ENCODE data around the gene CAMKMT.

Gene CAMKMT

GRCh38 chr2:44804406-44805265 is 442.9 kb downstream of the CAMKMT start:
- H3K27ac ChIP-seq: no peak overlapping the region
- TF ChIP-seq, protein P1, sequence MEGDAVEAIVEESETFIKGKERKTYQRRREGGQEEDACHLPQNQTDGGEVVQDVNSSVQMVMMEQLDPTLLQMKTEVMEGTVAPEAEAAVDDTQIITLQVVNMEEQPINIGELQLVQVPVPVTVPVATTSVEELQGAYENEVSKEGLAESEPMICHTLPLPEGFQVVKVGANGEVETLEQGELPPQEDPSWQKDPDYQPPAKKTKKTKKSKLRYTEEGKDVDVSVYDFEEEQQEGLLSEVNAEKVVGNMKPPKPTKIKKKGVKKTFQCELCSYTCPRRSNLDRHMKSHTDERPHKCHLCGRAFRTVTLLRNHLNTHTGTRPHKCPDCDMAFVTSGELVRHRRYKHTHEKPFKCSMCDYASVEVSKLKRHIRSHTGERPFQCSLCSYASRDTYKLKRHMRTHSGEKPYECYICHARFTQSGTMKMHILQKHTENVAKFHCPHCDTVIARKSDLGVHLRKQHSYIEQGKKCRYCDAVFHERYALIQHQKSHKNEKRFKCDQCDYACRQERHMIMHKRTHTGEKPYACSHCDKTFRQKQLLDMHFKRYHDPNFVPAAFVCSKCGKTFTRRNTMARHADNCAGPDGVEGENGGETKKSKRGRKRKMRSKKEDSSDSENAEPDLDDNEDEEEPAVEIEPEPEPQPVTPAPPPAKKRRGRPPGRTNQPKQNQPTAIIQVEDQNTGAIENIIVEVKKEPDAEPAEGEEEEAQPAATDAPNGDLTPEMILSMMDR (conservative IDR thresholded peaks at IDR 0.05): no peak
- TF ChIP-seq ZFX (IDR thresholded peaks at IDR 0.05): no peak

GRCh38 chr2:44805401-44806235 is 443.9 kb downstream of the CAMKMT start:
- no peak overlapping the region for H3K27ac ChIP-seq
- TF ChIP-seq ZFX (IDR thresholded peaks at IDR 0.05): no peak
- TF ChIP-seq, protein P1 (conservative IDR thresholded peaks at IDR 0.05): no peak

DNA sequence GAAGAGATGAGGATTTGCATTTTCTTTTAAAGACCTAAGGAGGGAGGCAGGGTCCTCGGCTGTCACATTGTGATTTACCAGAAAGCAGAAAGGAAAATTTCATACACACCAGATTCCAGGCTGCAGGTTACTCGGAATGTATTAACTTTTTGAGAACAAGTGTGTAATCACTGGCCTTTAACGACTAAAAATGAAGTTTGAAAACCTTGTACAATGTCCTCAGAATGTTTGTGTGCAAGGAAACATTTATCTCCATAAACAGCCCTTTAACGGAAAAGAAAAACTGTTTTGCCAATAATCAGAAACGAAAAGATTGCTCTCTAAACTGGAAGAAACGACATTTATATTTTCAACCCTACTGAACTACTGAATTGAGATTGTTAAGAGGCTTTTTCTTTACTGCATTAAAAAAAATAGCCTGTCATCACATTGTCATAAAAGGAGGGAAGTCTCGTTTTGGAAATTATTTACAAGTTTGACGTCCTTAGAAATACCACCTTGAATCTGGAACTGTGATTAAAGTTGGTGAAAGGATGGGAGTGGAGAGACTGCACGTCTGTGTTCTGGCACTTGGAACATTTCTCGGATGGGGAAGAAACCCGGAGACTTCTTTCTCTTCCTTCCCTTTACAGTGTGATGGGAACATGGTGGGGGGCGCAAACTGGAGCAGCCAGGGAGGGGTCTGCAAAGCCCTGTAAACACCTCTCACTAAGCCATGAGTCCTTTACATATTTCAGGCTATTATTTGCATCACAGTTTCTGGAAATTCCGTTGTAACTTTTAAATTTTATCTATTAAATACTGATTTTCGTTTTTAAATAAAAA is 445.7 kb downstream of the CAMKMT start:
- TF ChIP-seq, protein P1 (conservative IDR thresholded peaks at IDR 0.05): no peak
- no peak for TF ChIP-seq ZFX (IDR thresholded peaks at IDR 0.05)
- no peak overlapping the region for H3K27ac ChIP-seq

DNA sequence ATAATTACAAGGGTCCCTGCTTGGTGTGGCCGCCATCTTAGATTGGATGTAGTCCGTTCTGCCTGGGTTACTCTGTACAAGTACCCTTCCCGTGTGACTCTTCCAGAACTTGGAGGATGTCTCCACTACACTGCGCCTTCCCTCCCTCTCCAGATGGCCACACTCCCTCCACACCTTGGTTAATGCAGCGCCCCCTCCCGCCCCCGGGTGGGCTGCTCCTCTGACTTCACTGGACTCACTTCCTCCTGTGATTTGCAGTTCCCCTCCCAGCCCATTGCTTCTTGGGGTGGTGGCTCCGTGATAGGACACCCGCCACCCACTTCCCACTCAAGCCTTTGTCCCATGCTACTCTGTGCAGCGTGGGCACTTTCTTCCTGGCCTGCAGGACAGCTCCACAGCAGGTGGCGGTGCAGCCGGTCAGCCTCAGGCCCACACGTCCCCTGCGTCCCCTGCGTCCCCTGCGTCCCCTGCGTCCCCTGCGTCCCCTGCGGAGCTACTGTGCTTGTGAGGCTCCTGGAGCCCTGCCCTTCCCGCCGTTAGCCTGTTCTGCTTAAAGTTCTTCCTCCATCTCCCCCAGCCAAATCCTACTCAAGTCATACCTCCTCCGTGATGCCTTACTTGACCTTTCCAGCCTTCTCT is 449.3 kb downstream of the CAMKMT start:
- no peak overlapping the region for H3K27ac ChIP-seq
- no peak for TF ChIP-seq ZFX (IDR thresholded peaks at IDR 0.05)
- TF ChIP-seq, protein P1 (conservative IDR thresholded peaks at IDR 0.05): no peak

- no peak for TF ChIP-seq ZFX (IDR thresholded peaks at IDR 0.05)
- TF ChIP-seq, protein P1 (conservative IDR thresholded peaks at IDR 0.05): no peak
Observed at GRCh38 chr2:44813165-44813564, 451.4 kb downstream of the CAMKMT start.

DNA sequence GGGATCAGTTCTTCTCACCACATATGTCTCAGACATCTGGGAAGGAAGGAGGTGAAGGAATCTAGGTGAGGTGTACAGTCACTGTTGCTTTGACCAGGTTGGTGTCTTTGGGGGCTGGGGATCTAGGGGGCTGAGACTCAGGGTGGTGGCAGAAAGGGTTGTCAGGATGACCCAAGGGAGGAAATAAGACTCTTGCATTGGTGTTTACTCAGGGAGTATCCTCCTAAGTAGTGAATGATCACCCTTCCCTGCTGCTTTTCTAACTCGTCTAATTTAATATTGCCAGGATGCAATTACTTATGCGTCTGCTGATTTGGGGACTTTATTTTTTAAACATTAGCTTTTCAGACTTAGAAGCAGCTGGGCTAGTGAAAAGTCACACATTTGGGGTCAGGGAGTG is 451.9 kb downstream of the CAMKMT start:
- TF ChIP-seq ZFX (IDR thresholded peaks at IDR 0.05): no peak
- TF ChIP-seq, protein P1 (conservative IDR thresholded peaks at IDR 0.05): no peak
- H3K27ac ChIP-seq: no peak overlapping the region

More at GRCh38 chr2:44813165-44813564, 451.4 kb downstream of the CAMKMT start:
- no peak overlapping the region for H3K27ac ChIP-seq
